ENCODE results near the gene PLD4.
"Not testable (repeated sequence)": the region's sequence is repeated elsewhere in the genome, so short reads cannot be mapped to it uniquely, and the experiment has no call there.

Gene PLD4

DNA sequence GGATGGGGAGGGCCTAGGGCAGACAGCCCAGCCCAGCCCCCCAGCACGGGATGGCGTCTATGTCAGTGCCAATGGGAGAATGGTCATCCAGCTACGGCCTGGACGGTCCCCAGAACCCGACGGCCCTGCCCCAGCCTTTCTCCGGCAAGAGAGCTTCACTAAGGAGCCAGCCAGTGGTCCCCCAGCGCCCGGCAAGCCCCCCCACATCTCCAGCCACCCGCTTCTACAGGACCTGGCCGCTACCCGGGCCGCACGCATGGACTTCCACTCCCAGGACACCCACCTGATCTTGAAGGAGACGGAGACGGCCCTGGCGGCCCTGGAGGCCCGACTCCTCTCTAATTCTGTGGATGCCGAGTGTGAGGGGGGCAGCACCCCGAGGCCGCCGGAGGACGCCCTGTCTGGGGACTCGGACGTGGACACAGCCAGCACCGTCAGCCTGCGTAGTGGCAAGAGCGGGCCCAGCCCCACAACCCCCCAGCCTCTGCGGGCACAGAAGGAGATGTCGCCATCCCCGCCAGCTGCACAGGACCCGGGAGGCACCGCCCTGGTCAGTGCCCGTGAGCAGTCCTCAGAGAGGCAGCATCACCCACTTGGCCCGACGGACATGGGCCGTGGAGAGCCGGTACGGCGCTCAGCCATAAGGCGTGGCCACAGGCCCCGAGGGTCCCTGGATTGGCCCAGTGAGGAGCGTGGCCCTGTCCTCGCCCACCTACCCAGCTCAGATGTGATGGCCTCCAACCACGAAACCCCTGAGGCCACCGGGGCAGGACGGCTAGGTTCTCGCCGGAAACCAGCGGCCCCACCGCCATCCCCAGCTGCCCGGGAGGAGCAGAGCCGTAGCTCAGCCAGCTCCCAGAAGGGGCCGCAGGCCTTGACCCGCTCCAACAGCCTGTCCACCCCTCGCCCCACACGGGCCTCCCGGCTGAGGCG, 37.7 kb upstream of the PLD4 start:
- DNase-seq, result no peak

DNA sequence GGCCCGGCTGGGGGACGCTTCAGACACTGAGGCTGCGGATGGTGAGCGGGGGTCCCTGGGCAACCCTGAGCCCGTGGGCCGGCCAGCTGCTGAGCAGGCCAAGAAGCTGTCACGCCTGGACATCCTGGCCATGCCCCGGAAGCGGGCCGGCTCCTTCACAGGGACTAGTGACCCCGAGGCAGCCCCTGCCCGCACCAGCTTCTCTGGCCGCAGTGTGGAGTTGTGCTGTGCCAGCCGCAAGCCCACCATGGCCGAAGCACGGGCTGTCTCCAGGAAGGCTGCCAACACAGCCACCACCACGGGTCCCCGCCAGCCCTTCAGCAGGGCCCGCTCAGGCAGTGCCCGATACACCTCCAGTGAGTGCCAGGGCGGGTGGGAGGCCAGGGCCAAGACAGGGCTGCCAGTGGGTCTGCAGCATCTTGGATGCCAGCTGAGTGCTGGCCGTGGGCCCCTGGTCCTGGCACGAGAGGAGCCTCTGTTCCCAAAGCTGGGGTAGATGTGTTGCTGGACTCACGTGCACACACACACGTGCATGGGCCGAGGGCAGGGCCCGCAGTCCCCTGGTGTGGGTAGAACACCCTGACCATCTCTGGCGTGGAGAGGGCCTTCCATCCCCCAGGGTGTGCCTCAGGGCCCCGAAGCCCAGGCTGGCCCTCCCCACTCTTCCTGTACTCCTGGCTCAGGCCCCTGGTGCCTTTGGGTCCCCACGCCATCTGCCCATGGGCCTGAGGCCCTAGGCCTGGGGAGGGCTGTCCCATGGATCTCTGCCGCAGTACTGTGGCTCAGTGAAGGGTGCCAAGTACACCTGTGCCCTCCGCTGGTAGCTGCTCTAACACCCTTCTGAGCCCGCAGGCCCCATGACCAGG, 36.8 kb upstream of the PLD4 start:
- DNase-seq, result no peak

DNA sequence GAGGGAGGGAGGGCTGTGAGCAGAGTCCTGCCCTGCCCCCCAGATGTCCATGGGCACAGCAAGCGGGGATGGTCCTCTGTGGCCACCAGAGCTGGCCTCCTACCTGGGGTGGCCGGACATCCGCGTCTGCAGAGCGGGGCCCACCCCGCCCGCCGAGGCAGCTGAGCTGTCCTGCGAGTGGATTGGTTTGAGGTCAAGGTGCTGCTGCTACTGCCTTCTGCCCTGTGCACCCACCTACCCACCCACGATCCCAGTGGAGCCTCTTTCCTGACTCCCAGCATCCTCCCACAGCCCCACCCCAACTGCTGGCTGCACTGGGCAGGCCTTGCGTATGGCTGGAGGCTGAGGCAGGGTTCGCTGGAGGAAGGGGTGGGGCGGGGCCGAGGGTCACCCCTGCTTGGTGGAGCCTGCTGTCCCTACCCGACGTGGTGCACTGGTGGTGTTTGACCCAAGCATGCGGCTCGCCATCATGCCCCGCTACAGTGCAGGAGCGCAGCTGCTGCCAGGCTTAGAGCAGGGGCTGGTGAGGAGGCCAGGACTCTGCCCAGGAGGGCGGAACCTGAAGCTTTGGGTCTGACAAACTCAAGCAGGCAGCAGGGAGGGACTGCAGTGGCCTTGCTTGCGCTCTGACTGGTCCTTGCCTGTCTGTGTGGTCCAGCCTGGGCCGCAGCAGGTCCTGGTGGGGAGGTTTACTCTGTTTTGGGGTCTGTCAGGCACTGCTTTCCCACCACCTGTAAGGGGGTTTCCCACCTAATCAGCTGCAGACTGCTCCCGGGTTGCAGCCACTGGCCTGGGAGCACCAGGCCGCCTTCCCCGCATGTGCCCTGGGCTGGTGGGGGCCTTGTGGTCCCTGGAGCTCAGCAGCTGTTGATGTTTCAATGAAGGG, 35.9 kb upstream of the PLD4 start:
- no peak for DNase-seq

DNA sequence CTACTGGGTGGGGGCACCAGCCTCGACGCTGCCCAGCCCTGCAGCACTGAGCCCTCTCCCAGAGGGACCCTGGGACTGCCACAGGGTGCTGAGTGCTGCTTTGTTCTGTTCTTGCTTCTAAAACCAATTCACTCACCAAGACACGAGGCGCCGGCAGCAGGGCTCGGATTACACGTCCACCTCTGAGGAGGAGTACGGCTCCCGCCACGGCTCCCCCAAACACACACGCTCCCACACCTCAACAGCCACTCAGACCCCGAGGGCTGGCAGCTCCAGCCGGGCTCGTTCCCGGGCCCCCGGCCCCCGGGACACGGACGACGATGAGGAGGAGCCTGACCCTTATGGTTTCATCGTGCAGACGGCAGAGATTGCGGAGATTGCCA, 35.3 kb upstream of the PLD4 start:
- no peak for DNase-seq

DNA sequence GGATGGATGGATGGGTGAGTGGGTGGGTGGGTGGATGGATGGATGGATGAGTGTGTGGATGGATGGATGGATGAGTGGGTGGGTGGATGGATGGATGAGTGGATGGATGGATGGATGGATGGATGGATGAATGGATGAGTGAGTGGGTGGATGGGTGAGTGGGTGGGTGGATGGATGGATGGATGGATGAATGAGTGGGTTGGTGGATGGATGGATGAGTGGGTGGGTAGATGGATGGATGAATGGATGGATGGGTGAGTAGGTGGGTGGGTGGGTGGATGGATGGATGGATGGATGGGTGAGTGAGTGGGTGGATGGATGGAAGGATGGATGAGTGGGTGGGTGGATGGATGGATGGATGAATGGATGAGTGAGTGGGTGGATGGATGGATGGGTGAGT, 34.4 kb upstream of the PLD4 start:
- DNase-seq, result not testable (repeated sequence)

DNA sequence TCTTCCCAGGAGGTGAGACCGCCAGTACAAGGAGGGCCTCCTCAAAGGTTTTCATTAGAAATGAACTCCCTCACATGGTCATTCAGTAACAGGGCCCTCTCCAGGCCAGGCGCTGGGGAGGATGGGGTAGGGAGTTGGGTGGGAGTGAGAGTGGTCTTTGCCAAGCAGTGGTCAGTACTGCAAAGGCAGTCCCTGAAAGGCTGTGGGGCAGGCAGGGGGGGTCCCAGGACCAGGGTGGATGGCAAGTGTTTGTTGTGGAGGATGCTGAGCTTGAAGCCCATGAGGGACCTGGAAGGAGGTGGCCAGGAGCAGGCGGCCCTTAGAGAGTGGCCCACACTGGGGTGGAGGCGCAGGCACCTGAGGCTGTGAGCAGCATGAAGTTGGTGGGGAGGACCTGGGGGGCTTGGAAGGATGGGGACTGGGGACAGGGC, 33.5 kb upstream of the PLD4 start:
- no peak for DNase-seq

DNA sequence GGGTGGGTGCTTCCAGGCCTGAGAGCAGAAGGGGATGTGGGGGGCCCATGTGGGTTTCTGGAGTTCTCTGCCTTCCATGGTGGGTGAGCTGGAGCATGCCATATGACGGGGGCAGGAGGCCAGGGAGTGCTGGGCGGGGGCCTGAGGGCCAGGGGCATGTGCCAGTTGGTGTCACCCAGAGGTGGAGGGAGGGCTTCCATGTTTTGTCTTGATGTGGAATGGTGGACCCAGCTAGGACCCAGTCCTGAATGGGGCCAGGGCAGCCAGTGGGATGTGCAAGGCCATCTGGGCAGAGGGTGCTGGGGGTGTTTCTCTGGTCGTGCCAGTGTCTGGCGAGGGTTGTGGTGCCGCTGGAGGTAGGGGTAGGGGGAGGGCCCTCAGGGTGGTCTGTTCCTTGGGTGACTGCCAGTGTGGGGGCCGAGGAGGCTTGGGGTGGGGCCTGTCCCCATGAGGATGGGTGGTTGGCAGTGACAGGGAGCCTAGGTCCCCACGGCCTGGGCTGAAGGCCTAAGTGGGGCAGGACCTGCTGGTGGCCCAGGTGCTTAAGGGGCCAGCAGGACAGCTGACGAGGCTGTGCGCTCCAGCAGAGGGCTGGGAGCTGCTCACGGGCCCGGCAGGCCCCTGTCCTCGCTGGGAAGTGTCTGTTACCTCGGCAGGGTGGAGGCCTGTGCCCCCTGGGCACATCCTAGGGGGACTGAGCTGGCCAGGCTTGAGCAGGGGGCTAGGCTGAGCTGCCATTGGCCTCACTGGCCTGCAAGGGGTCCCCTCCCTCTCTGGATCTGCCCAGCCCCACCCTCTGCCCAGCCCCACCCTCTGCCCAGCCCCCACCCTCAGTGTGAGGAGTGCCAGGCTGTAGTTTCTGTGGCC, 32.8 kb upstream of the PLD4 start:
- DNase-seq, result no peak

DNA sequence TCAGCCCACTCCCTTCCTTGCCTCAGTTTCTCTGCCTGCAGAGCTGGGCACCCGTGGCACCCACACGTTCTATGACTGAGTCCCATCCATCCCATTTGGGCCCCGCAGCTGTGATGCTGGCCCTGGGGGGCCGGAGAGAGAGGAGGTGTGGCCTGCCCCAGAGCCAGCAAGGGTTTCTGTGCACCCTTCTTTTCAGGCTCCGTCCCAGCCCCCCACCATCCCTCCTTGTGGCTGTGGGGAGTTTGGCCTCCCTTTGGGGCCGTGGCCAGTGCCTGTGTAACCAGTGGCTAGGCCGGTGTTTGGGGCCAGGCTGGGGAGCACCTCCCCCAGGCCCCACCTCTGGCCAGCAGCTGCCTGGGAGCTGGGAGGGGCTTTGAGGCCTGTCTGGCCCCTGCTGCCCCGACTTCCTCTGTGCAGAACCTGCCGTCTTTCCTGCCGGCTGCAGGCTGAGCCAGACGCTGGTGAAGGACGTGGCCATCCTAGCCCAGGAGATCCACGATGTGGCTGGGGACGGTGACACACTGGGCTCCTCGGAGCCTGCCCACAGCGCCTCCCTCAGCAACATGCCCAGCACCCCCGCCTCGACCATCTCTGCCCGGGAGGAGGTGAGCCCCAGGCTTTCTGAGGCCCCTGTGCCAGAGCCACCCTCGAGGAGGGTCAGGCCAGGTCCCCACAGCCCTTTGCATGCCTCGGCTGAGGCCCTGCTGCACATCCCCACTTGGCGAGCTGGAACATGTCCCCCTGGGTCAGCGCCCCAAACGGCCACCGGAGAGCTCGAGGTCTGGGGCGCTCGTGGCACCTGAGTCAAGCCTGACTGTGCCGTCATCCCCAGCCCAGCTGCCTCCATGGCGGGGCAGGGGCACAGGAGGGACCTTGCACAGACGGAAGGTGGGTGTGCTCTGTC, 31.9 kb upstream of the PLD4 start:
- DNase-seq, result no peak

DNA sequence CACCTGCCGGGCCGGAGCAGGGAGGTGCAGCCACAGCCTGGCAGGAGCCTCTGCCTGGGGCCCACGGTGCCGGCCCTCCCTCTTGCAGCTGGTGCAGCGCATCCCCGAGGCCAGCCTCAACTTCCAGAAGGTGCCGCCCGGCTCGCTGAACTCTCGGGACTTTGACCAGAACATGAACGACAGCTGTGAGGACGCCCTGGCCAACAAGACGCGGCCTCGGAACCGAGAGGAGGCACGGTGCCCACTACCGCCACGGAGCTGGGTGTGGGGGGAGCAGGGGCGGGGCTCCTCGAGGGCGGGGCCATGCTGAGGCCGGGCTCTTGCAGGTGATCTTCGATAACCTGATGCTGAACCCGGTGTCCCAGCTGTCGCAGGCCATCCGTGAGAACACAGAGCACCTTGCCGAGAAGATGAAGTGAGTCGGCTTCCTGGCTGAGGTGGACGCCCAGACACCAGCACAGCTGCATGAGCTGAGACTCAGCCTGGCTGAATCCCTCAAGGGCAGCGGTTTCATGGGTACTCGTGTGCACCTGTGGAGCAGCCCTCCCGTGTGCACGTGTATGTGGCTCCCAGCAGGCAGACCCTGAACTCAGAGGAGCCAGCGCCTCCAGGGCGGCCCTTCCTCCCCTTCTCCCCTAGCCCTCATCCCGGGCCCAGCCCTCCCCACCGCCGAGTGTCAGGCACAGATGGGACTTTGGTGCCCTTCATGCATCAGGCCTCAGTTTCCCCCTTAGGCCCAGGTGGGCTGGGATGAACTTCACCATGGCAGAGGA, 31.1 kb upstream of the PLD4 start:
- no peak for DNase-seq

DNA sequence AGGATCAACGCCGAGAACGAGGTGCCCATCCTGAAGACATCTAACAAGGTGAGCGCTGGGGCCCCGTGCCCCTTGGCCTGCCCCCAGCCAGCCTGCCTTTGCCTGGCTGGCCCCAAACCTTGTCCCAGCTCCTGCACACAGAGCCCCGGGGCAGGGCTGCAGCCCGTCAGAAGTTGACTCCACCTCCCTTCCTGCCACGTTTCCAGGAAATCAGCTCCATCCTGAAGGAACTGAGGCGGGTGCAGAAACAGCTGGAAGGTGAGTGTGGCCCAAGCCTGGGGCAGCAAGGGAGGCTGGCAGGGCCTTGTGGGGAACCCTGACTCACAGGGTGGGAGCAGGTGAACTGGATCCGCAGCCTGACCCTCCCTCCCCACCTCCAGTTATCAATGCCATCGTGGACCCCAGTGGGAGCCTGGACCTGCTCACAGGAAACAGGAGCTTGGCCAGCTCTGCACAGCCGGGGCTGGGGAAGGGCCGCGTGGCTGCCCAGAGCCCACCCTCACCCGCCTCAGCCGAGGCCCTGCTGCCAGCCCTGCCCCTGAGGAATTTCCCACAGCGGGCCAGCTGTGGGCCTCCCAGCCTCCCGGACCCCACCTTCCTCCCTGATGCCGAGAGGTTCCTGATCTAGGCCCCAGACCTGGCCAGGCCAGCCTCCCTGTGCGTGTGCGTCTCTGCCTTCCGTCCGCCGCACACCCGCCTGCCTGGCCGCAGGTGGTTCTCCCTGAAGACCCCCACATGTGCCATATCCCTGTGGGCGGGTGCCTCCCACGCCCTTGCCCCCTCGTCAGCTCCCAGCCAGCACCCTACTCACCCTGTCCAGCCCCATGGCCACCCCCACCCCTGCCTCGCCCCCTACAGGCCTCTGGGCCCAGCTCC, 30.1 kb upstream of the PLD4 start:
- DNase-seq, result no peak

DNA sequence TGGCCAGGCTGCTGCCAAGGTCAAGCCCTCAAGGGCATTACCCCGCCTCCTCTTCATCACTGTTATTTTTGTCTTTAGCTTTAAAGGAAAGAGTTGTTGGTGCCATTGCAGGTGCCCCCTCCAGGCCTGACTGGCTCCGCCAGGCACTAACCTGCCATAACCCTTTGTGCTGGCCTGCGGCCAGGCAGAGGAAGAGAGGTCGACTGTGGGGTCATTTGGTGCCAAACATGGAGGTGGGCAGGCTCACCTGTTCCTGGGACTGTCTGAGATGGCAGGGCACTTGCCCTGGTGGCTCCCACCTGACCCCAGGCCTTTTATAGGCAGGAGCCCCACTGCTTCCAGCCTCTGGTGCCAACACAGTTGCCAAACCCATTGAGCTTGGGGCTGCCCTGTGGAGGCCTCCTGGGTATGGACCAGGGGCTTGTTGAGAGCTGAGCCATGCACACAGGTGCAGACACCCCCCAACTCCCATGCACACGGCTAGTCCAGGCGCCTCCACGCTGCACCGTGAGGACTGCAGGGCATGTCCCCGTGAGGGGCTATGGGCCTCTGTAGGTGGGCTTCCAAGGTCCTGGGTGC, 29.4 kb upstream of the PLD4 start:
- no peak for DNase-seq

DNA sequence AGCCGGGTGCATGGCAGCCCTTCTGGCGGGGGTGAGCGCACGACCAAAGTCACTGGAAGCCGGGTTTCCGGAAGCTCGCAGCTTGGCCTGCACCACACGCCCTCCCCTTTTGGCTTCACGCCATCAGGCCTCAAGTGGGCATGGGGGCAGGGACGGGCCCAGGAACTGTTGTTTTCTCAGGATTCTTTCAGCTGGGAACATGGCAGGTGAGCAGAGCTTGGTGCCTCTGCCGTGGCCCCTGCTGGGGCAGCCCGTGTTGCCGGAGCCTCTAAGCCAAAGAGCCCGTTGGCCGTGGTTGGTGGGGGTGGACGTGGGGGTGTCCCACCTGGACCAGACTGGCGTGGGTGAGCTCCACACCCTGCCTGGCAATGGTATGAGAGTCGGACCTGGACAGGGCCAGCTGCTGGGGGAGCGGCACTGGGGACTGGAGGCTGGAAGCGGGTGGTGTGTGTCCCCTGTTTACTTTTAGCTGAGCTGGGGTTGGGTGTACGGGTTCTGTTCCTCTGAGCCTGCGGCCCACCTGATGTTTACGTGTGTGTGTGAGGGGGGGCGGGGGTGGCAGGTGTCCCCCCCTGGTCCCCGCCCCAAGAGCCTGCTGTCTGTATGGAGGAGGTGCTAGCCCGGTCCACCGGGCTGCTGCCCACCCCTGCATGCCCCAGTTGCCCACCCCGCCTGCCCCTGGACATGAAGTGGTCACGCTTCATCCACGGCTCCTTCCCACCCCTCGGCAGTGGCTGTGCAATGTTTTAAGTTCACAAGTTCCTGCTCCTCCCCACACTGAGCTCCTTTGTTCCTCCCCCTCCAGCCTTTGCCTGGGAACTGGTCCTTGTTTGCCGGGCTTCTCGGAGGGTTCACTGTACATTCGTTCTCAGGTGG, 28.7 kb upstream of the PLD4 start:
- no peak for DNase-seq

DNA sequence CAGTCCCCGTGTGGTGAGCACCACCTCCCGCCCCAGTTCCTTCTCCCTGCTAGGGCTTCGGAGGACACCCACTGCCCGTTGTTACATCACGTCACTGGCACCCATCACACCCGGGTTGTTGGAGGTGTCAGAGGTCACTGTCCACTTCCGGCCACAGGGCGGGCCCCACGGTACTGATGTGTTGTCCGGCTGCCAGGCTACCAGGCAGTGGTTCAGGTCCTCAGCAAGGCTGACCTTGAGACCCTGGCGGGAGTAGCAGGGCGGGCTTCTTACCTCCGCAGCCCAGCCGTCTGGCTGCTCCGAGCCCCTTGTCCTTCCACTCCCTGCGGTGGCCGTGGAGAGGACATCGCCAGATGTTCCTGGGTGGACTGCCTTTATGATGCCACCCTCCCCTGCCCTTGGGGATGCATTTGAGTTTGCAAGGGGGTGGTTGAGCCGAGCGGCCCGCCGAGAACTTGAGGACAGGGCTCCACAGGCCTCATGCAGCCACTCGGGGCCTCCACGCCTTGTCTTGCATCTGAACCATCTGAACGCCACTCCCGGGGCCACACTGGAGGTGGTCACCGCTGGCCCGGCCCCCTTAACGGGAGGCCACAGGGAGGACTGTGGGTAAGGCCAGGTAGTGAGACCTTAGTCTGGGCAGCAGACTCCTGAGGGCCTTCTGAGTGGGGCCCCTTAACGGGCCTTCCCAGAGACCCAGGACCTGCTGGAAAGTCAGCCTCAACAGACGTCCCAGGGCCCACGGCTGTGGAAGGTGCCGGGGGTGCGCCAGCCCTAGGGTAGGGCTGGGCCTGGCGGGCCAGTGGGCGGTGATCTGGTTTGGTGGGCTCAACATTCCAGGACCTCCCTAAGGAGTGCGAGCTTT, 27.1 kb upstream of the PLD4 start:
- no peak for DNase-seq

DNA sequence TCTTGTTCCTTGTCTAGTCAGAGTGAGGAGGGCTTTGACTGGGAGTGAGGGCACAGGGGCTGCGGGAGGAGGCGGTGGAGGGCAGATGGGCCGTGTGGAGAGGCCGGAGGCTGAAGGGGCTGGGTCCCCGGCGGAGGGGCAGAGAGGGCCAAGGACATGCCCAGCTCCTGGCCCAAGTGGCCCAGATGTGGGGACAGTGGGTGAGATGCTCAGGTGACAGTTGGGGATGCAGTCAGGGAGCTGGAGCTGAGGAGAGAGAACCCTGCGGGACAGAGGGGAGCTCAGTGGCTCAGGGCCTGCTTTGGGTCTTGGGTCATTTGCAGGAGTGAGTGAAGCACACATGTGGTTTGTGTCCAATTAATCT, 26.5 kb upstream of the PLD4 start:
- DNase-seq, result no peak

DNA sequence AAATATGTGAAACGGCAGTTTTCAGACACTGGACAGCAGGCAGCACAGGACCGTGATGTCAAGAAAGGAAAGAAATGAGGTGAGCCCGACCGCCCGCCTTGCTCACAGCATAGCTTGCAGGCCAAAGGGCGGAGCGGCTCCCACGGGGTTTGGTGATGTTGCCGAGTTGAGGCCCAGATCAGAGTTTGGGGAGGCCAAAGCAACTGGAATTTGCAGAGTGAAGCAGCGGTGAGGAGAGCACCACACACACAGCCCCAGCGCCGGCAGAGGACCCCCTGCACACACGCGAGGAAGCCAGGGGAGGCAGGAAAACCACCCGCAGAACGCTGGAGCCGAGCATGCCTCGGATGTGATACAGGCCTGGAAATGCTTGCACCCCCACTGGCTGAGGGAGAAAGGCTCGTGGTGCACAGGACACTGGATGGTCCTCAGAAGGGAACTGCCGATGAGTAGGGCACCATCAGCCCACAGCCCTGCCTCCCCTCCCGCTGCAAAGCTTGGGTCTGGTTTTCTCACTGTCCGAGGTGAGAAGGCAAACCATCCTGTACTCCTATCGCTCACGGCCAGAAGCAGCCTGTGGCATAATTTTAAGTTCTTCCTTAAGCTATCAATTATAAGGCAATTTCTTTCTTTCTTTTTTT, 25.7 kb upstream of the PLD4 start:
- DNase-seq, result no peak

DNA sequence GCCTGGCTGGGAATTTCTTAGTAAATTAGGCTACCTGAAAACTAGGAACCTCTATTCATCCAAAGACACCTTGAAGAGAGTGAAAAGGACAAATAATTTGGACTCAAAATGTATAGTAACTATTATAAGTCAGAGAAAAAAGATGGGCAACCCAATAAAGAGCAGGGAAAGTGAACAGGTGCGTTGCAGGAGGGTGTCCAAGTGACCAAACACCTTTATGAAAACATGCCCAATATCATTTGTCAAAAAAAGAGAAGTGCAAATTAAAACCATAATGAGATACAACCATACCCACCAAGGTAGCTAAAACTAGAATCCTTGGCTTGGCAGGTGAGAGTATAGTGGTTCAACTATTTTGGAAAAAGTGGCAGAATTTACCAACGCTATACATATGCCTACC, 24.9 kb upstream of the PLD4 start:
- no peak for DNase-seq

Measured in activated T-cell treated with anti-CD3 and anti-CD28 coated beads, Interleukin-2, amount 50 U/mL, for 1 hour (primary cell).